GM21528 (cell line): Measurements from ENCODE around the gene MYOD1.

Experiments
- ATAC-seq: cut with Tn5 transposase; IDR thresholded peaks from one replicate; pipeline ENCODE4 v1.9.1; 2021; ENCODE audit warnings: mild to moderate bottlenecking, moderate library complexity; ENCODE audit not compliant: unreplicated experiment, low FRiP score

Gene MYOD1

GRCh38 chr11:17733261-17733660 is 13.9 kb downstream of the MYOD1 start:
- ATAC-seq, result no peak

GRCh38 chr11:17734418-17734911 is 15.1 kb downstream of the MYOD1 start, which contains the start of gene KCNC1:
Gene KCNC1 (plus strand): TSS chr11:17734781. CDS start chr11:17736003, 1,222 bp downstream.
- no peak for ATAC-seq

GRCh38 chr11:17734986-17735817 is 15.8 kb downstream of the MYOD1 start:
- no peak for ATAC-seq

GRCh38 chr11:17735818-17736578 is 16.6 kb downstream of the MYOD1 start:
- ATAC-seq, result no peak

- no peak for ATAC-seq
These were observed 17.2 kb downstream of the MYOD1 start for GRCh38 chr11:17736579-17736893.

GRCh38 chr11:17736930-17737817 is 17.8 kb downstream of the MYOD1 start:
- no peak for ATAC-seq

- ATAC-seq, result no peak
These were observed 19.0 kb downstream of the MYOD1 start for GRCh38 chr11:17738151-17738973.

- ATAC-seq, result no peak
These were observed 20.6 kb downstream of the MYOD1 start for GRCh38 chr11:17739945-17740338.

GRCh38 chr11:17740649-17741235 is 21.4 kb downstream of the MYOD1 start:
- no peak for ATAC-seq

- ATAC-seq, result no peak
These were observed 22.1 kb downstream of the MYOD1 start for GRCh38 chr11:17741487-17741886.

- ATAC-seq, result no peak
These were observed 22.6 kb downstream of the MYOD1 start for GRCh38 chr11:17742019-17742418.

- no peak for ATAC-seq
These were observed 23.8 kb downstream of the MYOD1 start for GRCh38 chr11:17743026-17743807.

- no peak for ATAC-seq
These were observed 24.4 kb downstream of the MYOD1 start for GRCh38 chr11:17743808-17744119.

GRCh38 chr11:17744151-17744940 is 25.0 kb downstream of the MYOD1 start:
- ATAC-seq, result no peak

GRCh38 chr11:17745023-17745772 is 25.8 kb downstream of the MYOD1 start:
- no peak for ATAC-seq

GRCh38 chr11:17746096-17746495 is 26.7 kb downstream of the MYOD1 start:
- ATAC-seq, result no peak
